KMS-11 (cell line): ENCODE data around the gene SNX21.

ENCODE experiments used
- H2AFZ ChIP-seq: fragments of 200-600 bp; sonication (generic); 2 replicates; pipeline ENCODE4 v1.6.1; 2016; ENCODE audit warnings: antibody characterized with exemption, mixed run types, low read depth
- H3K27ac ChIP-seq: fragments of 200-600 bp; sonication (generic); 2 replicates; pipeline ENCODE4 v1.6.1; 2016; ENCODE audit warnings: mild to moderate bottlenecking, mixed run types
- H3K27me3 ChIP-seq: fragments of 200-600 bp; sonication (generic); 2 replicates; pipeline ENCODE4 v1.6.1; 2017; ENCODE audit warnings: mild to moderate bottlenecking, low read depth, mixed run types, moderate library complexity; ENCODE audit not compliant: insufficient read depth
- H3K36me3 ChIP-seq: fragments of 200-600 bp; sonication (generic); 2 replicates; pipeline ENCODE4 v1.6.1; 2017; ENCODE audit warnings: mild to moderate bottlenecking, mixed run types; ENCODE audit not compliant: insufficient read depth
- H3K4me1 ChIP-seq: fragments of 200-600 bp; sonication (generic); 2 replicates; pipeline ENCODE4 v1.6.1; 2016; ENCODE audit warnings: mild to moderate bottlenecking, low read depth, mixed run types; ENCODE audit not compliant: poor library complexity, severe bottlenecking
- H3K4me2 ChIP-seq: fragments of 200-600 bp; sonication (generic); 2 replicates; pipeline ENCODE4 v1.7.0; 2016; ENCODE audit warnings: mild to moderate bottlenecking, mixed run types
- H3K4me3 ChIP-seq: fragments of 200-600 bp; sonication (generic); IDR thresholded peaks from 2 replicates; pipeline ENCODE4 v1.6.1; 2017; ENCODE audit warnings: low read depth, low read length, mixed read lengths; ENCODE audit not compliant: insufficient read depth
- H3K79me2 ChIP-seq: fragments of 200-600 bp; sonication (generic); 2 replicates; pipeline ENCODE4 v1.6.1; 2016; ENCODE audit warnings: low read depth, mixed run types; ENCODE audit not compliant: insufficient read depth
- H3K9ac ChIP-seq: fragments of 200-600 bp; sonication (generic); 2 replicates; pipeline ENCODE4 v1.6.1; 2016; ENCODE audit warnings: mild to moderate bottlenecking, mixed run types
- H4K20me1 ChIP-seq: fragments of 200-600 bp; sonication (generic); 2 replicates; pipeline ENCODE4 v1.6.1; 2016; ENCODE audit warnings: mild to moderate bottlenecking, mixed run types; ENCODE audit not compliant: insufficient read depth
- TF ChIP-seq, protein P1 (sequence below): fragments of 200-600 bp; sonication (generic); conservative IDR thresholded peaks from 2 replicates; pipeline ENCODE4 v1.6.1; 2017; ENCODE audit warnings: low read depth, mild to moderate bottlenecking, antibody characterized with exemption, low read length, moderate library complexity, mixed read lengths

The SNX21 gene

DNA sequence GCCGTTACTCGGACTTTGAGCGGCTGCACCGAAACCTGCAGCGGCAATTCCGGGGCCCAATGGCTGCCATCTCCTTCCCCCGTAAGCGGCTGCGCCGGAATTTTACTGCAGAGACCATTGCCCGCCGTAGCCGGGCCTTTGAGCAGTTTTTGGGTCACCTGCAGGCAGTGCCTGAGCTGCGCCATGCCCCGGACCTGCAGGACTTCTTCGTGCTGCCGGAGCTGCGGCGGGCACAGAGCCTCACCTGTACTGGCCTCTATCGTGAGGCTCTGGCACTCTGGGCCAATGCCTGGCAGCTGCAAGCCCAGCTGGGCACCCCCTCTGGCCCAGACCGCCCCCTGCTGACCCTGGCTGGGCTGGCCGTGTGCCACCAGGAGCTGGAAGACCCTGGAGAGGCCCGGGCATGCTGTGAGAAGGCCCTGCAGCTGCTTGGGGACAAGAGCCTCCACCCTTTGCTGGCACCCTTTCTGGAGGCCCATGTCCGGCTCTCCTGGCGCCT lies 7.2 kb downstream of the SNX21 start:
- no peaks in the 10 kb centered on the region for H3K79me2 ChIP-seq
- H3K27me3 ChIP-seq, result no peaks in the 10 kb centered on the region
- H4K20me1 ChIP-seq, result no peaks in the 10 kb centered on the region
- no peaks in the 10 kb centered on the region for H3K36me3 ChIP-seq
- H2AFZ ChIP-seq, result no peak overlapping the region
- no peak overlapping the region for H3K27ac ChIP-seq
- TF ChIP-seq, protein P1, sequence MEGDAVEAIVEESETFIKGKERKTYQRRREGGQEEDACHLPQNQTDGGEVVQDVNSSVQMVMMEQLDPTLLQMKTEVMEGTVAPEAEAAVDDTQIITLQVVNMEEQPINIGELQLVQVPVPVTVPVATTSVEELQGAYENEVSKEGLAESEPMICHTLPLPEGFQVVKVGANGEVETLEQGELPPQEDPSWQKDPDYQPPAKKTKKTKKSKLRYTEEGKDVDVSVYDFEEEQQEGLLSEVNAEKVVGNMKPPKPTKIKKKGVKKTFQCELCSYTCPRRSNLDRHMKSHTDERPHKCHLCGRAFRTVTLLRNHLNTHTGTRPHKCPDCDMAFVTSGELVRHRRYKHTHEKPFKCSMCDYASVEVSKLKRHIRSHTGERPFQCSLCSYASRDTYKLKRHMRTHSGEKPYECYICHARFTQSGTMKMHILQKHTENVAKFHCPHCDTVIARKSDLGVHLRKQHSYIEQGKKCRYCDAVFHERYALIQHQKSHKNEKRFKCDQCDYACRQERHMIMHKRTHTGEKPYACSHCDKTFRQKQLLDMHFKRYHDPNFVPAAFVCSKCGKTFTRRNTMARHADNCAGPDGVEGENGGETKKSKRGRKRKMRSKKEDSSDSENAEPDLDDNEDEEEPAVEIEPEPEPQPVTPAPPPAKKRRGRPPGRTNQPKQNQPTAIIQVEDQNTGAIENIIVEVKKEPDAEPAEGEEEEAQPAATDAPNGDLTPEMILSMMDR, result no peak
- H3K9ac ChIP-seq, result no peak overlapping the region
- no peak overlapping the region for H3K4me2 ChIP-seq
- no peak overlapping the region for H3K4me3 ChIP-seq
- no peaks in the 10 kb centered on the region for H3K4me1 ChIP-seq

DNA sequence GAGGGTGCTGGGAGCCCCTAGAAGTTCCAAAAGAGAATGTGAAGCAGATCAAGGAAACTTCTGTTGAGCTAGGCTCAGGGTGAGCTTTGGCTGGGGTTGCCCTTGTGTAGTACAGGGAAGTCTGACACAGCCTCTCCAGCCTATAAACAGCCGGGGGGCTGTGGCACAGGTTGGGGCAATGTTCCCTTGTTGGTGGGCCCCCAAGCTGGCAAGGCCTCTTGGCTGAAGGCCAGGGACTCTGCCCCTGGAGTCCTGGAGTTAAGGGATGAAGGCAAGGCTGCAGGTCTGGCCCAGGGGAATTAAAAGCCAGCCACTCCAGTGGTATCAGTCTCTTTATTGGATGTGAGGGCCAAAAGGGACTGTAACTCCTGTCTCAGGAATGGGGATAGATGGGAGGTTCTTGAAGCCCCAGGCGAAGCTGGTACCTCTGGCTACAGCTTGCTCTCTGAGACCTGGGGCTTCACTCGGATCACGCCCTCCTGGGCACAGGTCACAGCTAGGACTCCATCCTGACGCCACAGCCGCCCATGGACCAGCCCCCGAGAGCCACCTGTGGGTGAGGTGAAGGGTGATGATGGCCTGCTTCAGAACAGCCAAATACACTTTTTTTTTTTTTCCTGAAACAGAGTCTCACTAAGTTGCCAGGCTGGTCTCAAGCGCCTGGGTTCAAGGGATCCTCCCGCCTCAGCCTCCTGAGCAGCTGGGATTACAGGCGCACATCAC lies 8.0 kb downstream of the SNX21 start:
- Histone ChIP-seq H3K4me2 (no peak overlapping the region), H3K4me3 (no peak overlapping the region), H3K79me2 (no peaks in the 10 kb centered on the region), H4K20me1 (no peaks in the 10 kb centered on the region), H3K27ac (no peak overlapping the region), H3K27me3 (no peaks in the 10 kb centered on the region), H3K36me3 (no peaks in the 10 kb centered on the region), H2AFZ (no peak overlapping the region), H3K9ac (no peak overlapping the region), H3K4me1 (no peaks in the 10 kb centered on the region)
- TF ChIP-seq, protein P1, result no peak

DNA sequence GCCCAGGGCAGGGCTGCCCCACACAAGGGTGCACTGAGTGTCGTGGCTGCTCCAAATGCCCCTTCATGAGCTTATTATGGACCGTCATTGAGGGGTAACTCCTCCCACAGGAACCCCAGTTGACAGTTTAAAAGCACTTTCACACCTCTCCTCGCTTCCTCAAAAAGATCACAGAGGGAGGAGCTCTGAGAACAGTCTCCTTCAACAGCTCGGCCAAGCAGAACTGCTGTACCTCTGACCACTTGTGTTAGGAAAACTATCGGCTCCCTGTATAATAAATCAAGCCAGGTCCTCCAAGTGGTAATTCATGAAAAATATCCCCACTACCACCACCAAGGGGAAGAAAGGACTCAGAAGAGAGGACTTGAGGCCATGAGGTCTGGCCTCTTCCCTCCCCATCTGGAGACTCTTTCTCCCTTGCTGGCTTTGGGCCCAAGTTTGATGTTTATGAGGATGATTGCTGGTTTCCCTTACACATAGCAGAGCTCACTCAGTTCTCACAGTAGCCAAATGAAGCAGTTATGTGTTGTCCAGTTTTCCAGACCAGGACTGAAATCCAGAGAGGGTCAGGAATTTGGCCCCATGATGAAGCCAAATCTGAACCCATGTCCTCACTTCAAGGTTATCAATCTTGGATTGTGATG lies 8.7 kb downstream of the SNX21 start:
- Histone ChIP-seq H3K36me3 (no peaks in the 10 kb centered on the region), H3K4me1 (no peaks in the 10 kb centered on the region), H4K20me1 (no peaks in the 10 kb centered on the region), H2AFZ (no peak overlapping the region), H3K27ac (no peak overlapping the region), H3K9ac (no peak overlapping the region), H3K4me3 (no peak overlapping the region), H3K4me2 (no peak overlapping the region), H3K79me2 (no peaks in the 10 kb centered on the region), H3K27me3 (no peaks in the 10 kb centered on the region)
- TF ChIP-seq, protein P1, result no peak

DNA sequence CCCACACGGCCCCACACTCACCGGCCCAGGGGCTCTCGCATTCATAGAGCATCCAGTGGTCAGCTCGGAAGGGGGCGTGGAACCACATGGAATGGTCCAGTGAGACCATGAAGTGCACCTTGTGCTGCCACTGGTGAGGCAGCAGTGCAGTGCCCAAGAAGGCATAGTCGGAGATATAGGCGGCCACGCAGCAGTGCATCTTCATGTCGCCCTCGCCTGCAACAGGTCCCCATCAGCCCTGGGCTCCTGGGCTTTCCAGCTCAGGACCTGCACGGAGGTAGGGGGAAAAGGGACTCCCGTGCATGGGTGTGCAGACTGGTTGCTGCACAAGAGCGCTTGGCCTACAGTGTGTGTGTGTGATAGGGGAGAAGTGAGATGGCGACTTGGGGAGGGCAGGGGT lies 9.9 kb downstream of the SNX21 start:
- H3K27me3 ChIP-seq, result no peaks in the 10 kb centered on the region
- H3K27ac ChIP-seq, result no peak overlapping the region
- no peak overlapping the region for H3K4me3 ChIP-seq
- H3K9ac ChIP-seq, result no peak overlapping the region
- H3K4me2 ChIP-seq, result no peak overlapping the region
- no peaks in the 10 kb centered on the region for H3K79me2 ChIP-seq
- H4K20me1 ChIP-seq, result no peaks in the 10 kb centered on the region
- H3K4me1 ChIP-seq, result no peaks in the 10 kb centered on the region
- TF ChIP-seq, protein P1, result no peak
- no peak overlapping the region for H2AFZ ChIP-seq
- no peaks in the 10 kb centered on the region for H3K36me3 ChIP-seq
